Activated T-cell treated with anti-CD3 and anti-CD28 coated beads, Interleukin-2, amount 50 U/mL, for 48 hours (primary cell): ENCODE data around the gene VWA7.

Source experiments
- DNase-seq, 2 experiments: peaks; one replicate each; pipeline ENCODE4 v3.0.0-alpha.2; 2020

VWA7 gene

GRCh38 chr6:31778193-31778592, 1.1 kb upstream of the VWA7 start:
- DNase-seq: no peak

- DNase-seq: no peak
Measured at GRCh38 chr6:31777667-31778050, 531 bp upstream of the VWA7 start.

- peak in 1 of 2 experiments; percentile 45 for DNase-seq
Measured at GRCh38 chr6:31776485-31776988, 591 bp downstream of the VWA7 start.

GRCh38 chr6:31775633-31776484, 1.3 kb downstream of the VWA7 start:
- no peak for DNase-seq

- no peak for DNase-seq
Measured at GRCh38 chr6:31775184-31775583, 1.9 kb downstream of the VWA7 start.

GRCh38 chr6:31771992-31772358, 5.2 kb downstream of the VWA7 start:
- DNase-seq: no peak

GRCh38 chr6:31770860-31771259, 6.3 kb downstream of the VWA7 start:
- DNase-seq: no peak

GRCh38 chr6:31769684-31770371, 7.3 kb downstream of the VWA7 start:
- DNase-seq: peak; percentile 90 to 91

GRCh38 chr6:31768363-31769257, 8.5 kb downstream of the VWA7 start:
- no peak for DNase-seq

GRCh38 chr6:31767096-31767645, 10.0 kb downstream of the VWA7 start:
- no peak for DNase-seq

- no peak for DNase-seq
Measured at GRCh38 chr6:31765910-31766794, 11.0 kb downstream of the VWA7 start.

- DNase-seq: no peak
Measured at GRCh38 chr6:31765559-31765909, 11.6 kb downstream of the VWA7 start.

GRCh38 chr6:31764198-31764597, 12.9 kb downstream of the VWA7 start:
- no peak for DNase-seq

- no peak for DNase-seq
Measured at GRCh38 chr6:31763619-31763940, 13.5 kb downstream of the VWA7 start.

- DNase-seq: no peak
Measured at GRCh38 chr6:31762878-31763618, 14.1 kb downstream of the VWA7 start.

GRCh38 chr6:31762356-31762755, 14.8 kb downstream of the VWA7 start, which contains the start of gene SAPCD1:
Gene SAPCD1, plus strand, starts transcription at chr6:31762656. Its CDS starts 399 bp downstream, at chr6:31763055.
- no peak for DNase-seq

- no peak for DNase-seq
Measured at GRCh38 chr6:31761343-31761742, 15.8 kb downstream of the VWA7 start.

- no peak for DNase-seq
Measured at GRCh38 chr6:31760790-31761189, 16.3 kb downstream of the VWA7 start.

GRCh38 chr6:31758281-31758680, 18.8 kb downstream of the VWA7 start:
- DNase-seq: no peak

- DNase-seq: no peak
Measured at GRCh38 chr6:31752739-31753319, 24.3 kb downstream of the VWA7 start.
